Activated naive CD8-positive, alpha-beta T cell treated with anti-CD3 and anti-CD28 coated beads, Interleukin-2, amount 10 ng/mL, durations not matched to agents 7 days and 5 days (primary cell): ENCODE data around the gene TBR1. TPM values are rescaled to one million over a fixed set of nuclear protein-coding genes. Genes with fewer than 3 reads are reported as not detected.

Experiments used
- ATAC-seq: fragments of 150-1000 bp; cut with Tn5 transposase; one replicate; pipeline ENCODE4 v1.10.0; 2021; ENCODE audit warnings: low read depth, moderate library complexity
- POLR2A ChIA-PET: fragments of 350-600 bp; sonication (Branson Sonifier 250); formaldehyde crosslinking; loops from one replicate; lab custom pipeline; 2021; ENCODE audit warnings: antibody characterized with exemption; lab: Charles Lee
- DNase-seq: peaks from one replicate; pipeline ENCODE4 v3.0.0; 2021
- H3K27ac Mint-ChIP-seq: one replicate; pipeline ENCODE4 v1.8.0; 2022; ENCODE audit warnings: mild to moderate bottlenecking, mixed read lengths
- H3K27me3 Mint-ChIP-seq: one replicate; pipeline ENCODE4 v1.8.0; 2022; ENCODE audit warnings: mild to moderate bottlenecking, moderate library complexity, mixed read lengths
- H3K36me3 Mint-ChIP-seq: one replicate; pipeline ENCODE4 v1.8.0; 2021; ENCODE audit warnings: mild to moderate bottlenecking, mixed read lengths
- H3K4me1 Mint-ChIP-seq: one replicate; pipeline ENCODE4 v1.8.0; 2021; ENCODE audit warnings: mixed read lengths
- H3K4me3 Mint-ChIP-seq: one replicate; pipeline ENCODE4 v1.8.0; 2022; ENCODE audit warnings: mild to moderate bottlenecking, moderate library complexity, mixed read lengths
- H3K9me3 Mint-ChIP-seq: one replicate; pipeline ENCODE4 v1.8.0; 2021; ENCODE audit warnings: mixed read lengths
- total RNA-seq, 2 experiments: library from RNA; stranded (reverse); gene quantifications; one replicate each; pipeline ENCODE4 v1.2.3, GENCODE V29; 2021

The TBR1 gene
- total RNA-seq, 2 experiments from 2014 or later, result not detected

DNA sequence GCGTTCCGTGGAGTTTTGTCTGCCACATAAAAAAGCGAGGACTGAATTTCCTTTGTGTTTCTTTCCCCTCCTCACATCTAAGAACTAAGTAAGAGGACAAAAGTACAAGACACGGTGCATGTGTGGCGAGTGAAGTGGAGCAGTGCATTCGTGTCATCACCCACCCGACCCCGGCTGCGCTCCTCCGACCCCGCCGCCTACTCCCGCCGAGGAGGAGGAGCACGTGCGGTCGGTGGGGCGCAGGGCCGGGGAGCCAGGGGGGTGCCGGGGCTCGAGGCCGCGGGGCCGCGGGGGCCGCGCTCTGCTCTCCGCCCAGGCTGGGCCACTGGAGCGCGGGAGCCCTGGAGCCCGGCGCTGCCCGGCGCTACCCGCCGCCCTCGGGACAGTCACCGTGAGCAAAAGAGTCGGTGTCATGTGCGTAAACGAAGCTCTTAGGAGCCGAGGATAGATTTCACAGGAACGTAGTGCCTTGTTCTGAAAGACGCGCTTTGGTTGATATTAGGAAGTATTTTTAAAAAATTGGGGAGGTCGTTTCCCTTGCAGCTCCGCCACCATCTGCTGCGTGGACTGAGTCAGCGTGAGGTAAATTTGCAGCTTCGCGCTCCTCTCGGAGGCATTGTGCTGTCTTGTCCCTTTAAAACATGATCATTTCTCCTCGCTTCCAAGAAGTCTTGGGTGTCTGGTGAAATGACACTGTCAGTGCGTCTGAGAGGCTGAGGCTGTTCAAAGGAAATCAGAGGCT, 11.0 kb downstream of the TBR1 start:
- Mint-ChIP-seq H3K27ac (no peak overlapping the region), H3K9me3 (no peaks in the 10 kb centered on the region), H3K4me1 (peaks cover 23% of the 10 kb centered on the region), H3K4me3 (peak overlapping the region; percentile 68), H3K36me3 (peaks cover 7% of the 10 kb centered on the region), H3K27me3 (peaks cover 84% of the 10 kb centered on the region)
- peak; percentile 38 for ATAC-seq
- POLR2A ChIA-PET, result no interaction called here
- peak; percentile 45 for DNase-seq

- peak overlapping the region; percentile 68 for H3K4me3 Mint-ChIP-seq
- peaks cover 84% of the 10 kb centered on the region for H3K27me3 Mint-ChIP-seq
- H3K36me3 Mint-ChIP-seq, result peaks cover 7% of the 10 kb centered on the region
- H3K4me1 Mint-ChIP-seq, result peaks cover 21% of the 10 kb centered on the region
- POLR2A ChIA-PET, result no interaction called here
- no peaks in the 10 kb centered on the region for H3K9me3 Mint-ChIP-seq
- ATAC-seq (no peak), DNase-seq (peak; percentile 37)
- no peak overlapping the region for H3K27ac Mint-ChIP-seq
Measured at GRCh38 chr2:161427664-161428587, 11.8 kb downstream of the TBR1 start.

GRCh38 chr2:161430386-161430785, 14.3 kb downstream of the TBR1 start:
- no peak for ATAC-seq
- no peak for DNase-seq
- Mint-ChIP-seq H3K4me1 (peaks cover 11% of the 10 kb centered on the region), H3K27ac (no peak overlapping the region), H3K4me3 (no peak overlapping the region), H3K9me3 (no peaks in the 10 kb centered on the region), H3K27me3 (peaks cover 89% of the 10 kb centered on the region), H3K36me3 (peaks cover 5% of the 10 kb centered on the region)
- POLR2A ChIA-PET, result no interaction called here

- Mint-ChIP-seq H3K9me3 (no peaks in the 10 kb centered on the region), H3K27me3 (peaks cover 86% of the 10 kb centered on the region), H3K4me1 (peaks cover 5% of the 10 kb centered on the region), H3K4me3 (no peak overlapping the region), H3K27ac (no peak overlapping the region), H3K36me3 (peaks cover 5% of the 10 kb centered on the region)
- DNase-seq (no peak), ATAC-seq (no peak)
- POLR2A ChIA-PET, result no interaction called here
Measured at GRCh38 chr2:161432107-161432506, 16.0 kb downstream of the TBR1 start.

GRCh38 chr2:161434118-161434517, 18.0 kb downstream of the TBR1 start:
- no peaks in the 10 kb centered on the region for H3K36me3 Mint-ChIP-seq
- no peak for DNase-seq
- no peaks in the 10 kb centered on the region for H3K9me3 Mint-ChIP-seq
- peaks cover 1% of the 10 kb centered on the region for H3K4me1 Mint-ChIP-seq
- H3K27me3 Mint-ChIP-seq, result peaks cover 83% of the 10 kb centered on the region
- H3K27ac Mint-ChIP-seq, result no peak overlapping the region
- no peak overlapping the region for H3K4me3 Mint-ChIP-seq
- no peak for ATAC-seq
- POLR2A ChIA-PET, result no interaction called here

DNA sequence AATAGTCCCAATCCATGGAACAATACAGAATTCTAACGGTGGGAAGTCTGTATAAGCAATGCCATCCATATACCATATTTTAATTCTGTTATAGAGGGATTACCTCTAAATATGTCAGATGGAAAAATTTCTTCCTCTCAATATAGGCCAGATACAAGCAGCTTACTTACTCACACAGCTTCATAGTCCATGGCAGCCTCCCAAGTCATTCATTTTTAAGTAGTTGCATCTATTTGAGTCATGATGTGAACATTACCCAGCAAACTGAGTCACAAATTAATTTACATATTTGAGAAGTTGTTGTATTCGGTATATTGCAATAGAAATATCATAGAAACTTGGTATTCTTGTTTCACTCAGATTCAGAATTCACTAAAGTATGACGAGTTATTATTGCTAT, 20.3 kb downstream of the TBR1 start:
- Mint-ChIP-seq H3K4me1 (peaks cover 1% of the 10 kb centered on the region), H3K9me3 (no peaks in the 10 kb centered on the region), H3K27me3 (peaks cover 80% of the 10 kb centered on the region), H3K36me3 (no peaks in the 10 kb centered on the region), H3K27ac (no peak overlapping the region), H3K4me3 (no peak overlapping the region)
- no peak for DNase-seq
- ATAC-seq, result no peak
- POLR2A ChIA-PET, result no interaction called here

GRCh38 chr2:161438598-161438997, 22.5 kb downstream of the TBR1 start:
- DNase-seq (no peak), ATAC-seq (no peak)
- POLR2A ChIA-PET, result no interaction called here
- Mint-ChIP-seq H3K4me3 (no peak overlapping the region), H3K36me3 (no peaks in the 10 kb centered on the region), H3K9me3 (no peaks in the 10 kb centered on the region), H3K27ac (no peak overlapping the region), H3K4me1 (peaks cover 1% of the 10 kb centered on the region), H3K27me3 (peaks cover 74% of the 10 kb centered on the region)

DNA sequence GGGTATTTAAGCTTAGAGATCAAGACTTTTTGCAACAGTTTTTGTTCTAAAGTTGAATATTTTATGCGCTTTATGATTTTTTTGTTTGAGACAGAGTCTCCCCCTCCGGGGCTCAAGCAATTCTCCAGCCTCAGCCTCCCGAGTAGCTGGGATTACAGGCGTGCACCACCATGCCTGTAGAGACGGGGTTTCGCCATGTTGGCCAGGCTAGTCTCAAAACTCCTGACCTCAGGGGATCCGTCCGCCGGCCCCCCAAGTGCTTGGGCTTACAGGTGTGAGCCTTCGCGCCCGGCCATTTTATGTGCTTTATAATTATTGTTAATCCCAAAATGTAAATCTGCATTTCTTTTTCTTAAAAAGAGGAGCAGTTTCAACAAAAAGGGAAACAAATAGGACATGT, 29.0 kb downstream of the TBR1 start:
- no peak for ATAC-seq
- no peaks in the 10 kb centered on the region for H3K36me3 Mint-ChIP-seq
- H3K4me1 Mint-ChIP-seq, result no peaks in the 10 kb centered on the region
- peaks cover 37% of the 10 kb centered on the region for H3K27me3 Mint-ChIP-seq
- no peak overlapping the region for H3K4me3 Mint-ChIP-seq
- DNase-seq, result no peak
- no peaks in the 10 kb centered on the region for H3K9me3 Mint-ChIP-seq
- H3K27ac Mint-ChIP-seq, result no peak overlapping the region
- POLR2A ChIA-PET, result no interaction called here

- POLR2A ChIA-PET, result no interaction called here
- Mint-ChIP-seq H3K4me3 (no peak overlapping the region), H3K27ac (no peak overlapping the region), H3K4me1 (no peaks in the 10 kb centered on the region), H3K36me3 (no peaks in the 10 kb centered on the region), H3K9me3 (no peaks in the 10 kb centered on the region), H3K27me3 (peaks cover 16% of the 10 kb centered on the region)
- ATAC-seq, result no peak
- DNase-seq, result no peak
Measured at GRCh38 chr2:161448431-161448830, 32.3 kb downstream of the TBR1 start.

DNA sequence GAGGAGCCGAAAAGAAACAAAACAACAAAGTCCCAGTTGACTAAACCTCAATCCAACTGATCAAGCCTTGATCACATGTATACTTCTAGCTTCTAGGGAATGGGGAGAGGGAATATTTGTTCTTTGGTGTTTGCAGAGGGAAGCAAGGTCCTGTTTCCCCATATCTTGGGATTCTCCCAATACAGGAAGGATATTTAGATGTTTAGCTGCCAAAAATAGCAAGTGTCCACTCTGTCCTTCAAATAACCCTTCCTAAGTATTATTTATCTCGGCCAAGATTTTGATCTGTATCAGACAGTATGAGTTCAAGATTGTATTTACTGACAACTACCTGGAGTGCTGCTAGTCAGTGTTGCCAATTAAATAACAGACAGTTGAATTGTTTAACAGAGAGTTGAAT, 55.5 kb downstream of the TBR1 start:
- Mint-ChIP-seq H3K9me3 (peaks cover 2% of the 10 kb centered on the region), H3K4me3 (no peak overlapping the region), H3K27me3 (peaks cover 24% of the 10 kb centered on the region), H3K27ac (no peak overlapping the region), H3K36me3 (no peaks in the 10 kb centered on the region), H3K4me1 (no peaks in the 10 kb centered on the region)
- no peak for DNase-seq
- no peak for ATAC-seq
- POLR2A ChIA-PET, result no interaction called here

GRCh38 chr2:161474920-161475319, 58.8 kb downstream of the TBR1 start:
- no peak overlapping the region for H3K27ac Mint-ChIP-seq

More at GRCh38 chr2:161474920-161475319, 58.8 kb downstream of the TBR1 start:
- Mint-ChIP-seq H3K9me3 (peaks cover 2% of the 10 kb centered on the region), H3K36me3 (no peaks in the 10 kb centered on the region), H3K4me3 (no peak overlapping the region), H3K4me1 (no peaks in the 10 kb centered on the region), H3K27me3 (peaks cover 18% of the 10 kb centered on the region)
- POLR2A ChIA-PET, result no interaction called here
- no peak for DNase-seq
- no peak for ATAC-seq
